ENCODE measurements around the gene ZBTB4.

The ZBTB4 gene

GRCh38 chr17:7468804-7469389 is 10.5 kb downstream of the ZBTB4 start:
- no peak for DNase-seq (ENCODE audit: low spot score)

- DNase-seq (ENCODE audit: low spot score): no peak
Measured at GRCh38 chr17:7468290-7468689, 11.1 kb downstream of the ZBTB4 start.

- DNase-seq (ENCODE audit: low spot score): no peak
Measured at GRCh38 chr17:7467498-7467897, 11.9 kb downstream of the ZBTB4 start.

GRCh38 chr17:7466639-7467341 is 12.6 kb downstream of the ZBTB4 start:
- DNase-seq (ENCODE audit: low spot score): no peak

- DNase-seq (ENCODE audit: low spot score): no peak
Measured at GRCh38 chr17:7466318-7466638, 13.2 kb downstream of the ZBTB4 start.

GRCh38 chr17:7465597-7466275 is 13.7 kb downstream of the ZBTB4 start:
- DNase-seq (ENCODE audit: low spot score): no peak

- no peak for DNase-seq (ENCODE audit: low spot score)
Measured at GRCh38 chr17:7464081-7464480, 15.3 kb downstream of the ZBTB4 start.

GRCh38 chr17:7463372-7463846 is 16.0 kb downstream of the ZBTB4 start:
- DNase-seq (ENCODE audit: low spot score): no peak

- no peak for DNase-seq (ENCODE audit: low spot score)
Measured at GRCh38 chr17:7462474-7463371, 16.7 kb downstream of the ZBTB4 start.

- DNase-seq (ENCODE audit: low spot score): no peak
Measured at GRCh38 chr17:7460850-7461660, 18.4 kb downstream of the ZBTB4 start.

- no peak for DNase-seq (ENCODE audit: low spot score)
Measured at GRCh38 chr17:7459961-7460545, 19.4 kb downstream of the ZBTB4 start.

- DNase-seq (ENCODE audit: low spot score): no peak
Measured at GRCh38 chr17:7448461-7448860, 31.0 kb downstream of the ZBTB4 start.

GRCh38 chr17:7445619-7445968 is 33.8 kb downstream of the ZBTB4 start:
- peak; percentile 36 for DNase-seq (ENCODE audit: low spot score)

- DNase-seq (ENCODE audit: low spot score): peak; percentile 37
Measured at GRCh38 chr17:7444682-7445618, 34.5 kb downstream of the ZBTB4 start, which contains the start of gene CHRNB1. Gene CHRNB1 (plus strand): TSS chr17:7445061. CDS start chr17:7445128, 67 bp downstream.

GRCh38 chr17:7443499-7444485 is 35.6 kb downstream of the ZBTB4 start:
- DNase-seq (ENCODE audit: low spot score): no peak

- DNase-seq (ENCODE audit: low spot score): no peak
Measured at GRCh38 chr17:7442142-7442541, 37.3 kb downstream of the ZBTB4 start.

- DNase-seq (ENCODE audit: low spot score): no peak
Measured at GRCh38 chr17:7441266-7441665, 38.2 kb downstream of the ZBTB4 start.

- DNase-seq (ENCODE audit: low spot score): no peak
Measured at GRCh38 chr17:7440834-7441195, 38.6 kb downstream of the ZBTB4 start.
